DMS114 treated with DMSO at 0.1 percent for 48 hours (cell line): Measurements from ENCODE around the gene WBP1L.
"Not testable (repeated sequence)": the region's sequence is repeated elsewhere in the genome, so short reads cannot be mapped to it uniquely, and the experiment has no call there.

Experiments
- DNase-seq: peaks from one replicate; lab custom pipeline; 2025; ENCODE audit not compliant: unreplicated experiment; lab: John Stamatoyannopoulos, UW

The WBP1L gene

GRCh38 chr10:102758240-102758932, 14.6 kb downstream of the WBP1L start:
- no peak for DNase-seq

GRCh38 chr10:102758933-102759262, 15.2 kb downstream of the WBP1L start:
- DNase-seq: not testable (repeated sequence)

GRCh38 chr10:102759497-102760210, 15.9 kb downstream of the WBP1L start:
- no peak for DNase-seq

DNA sequence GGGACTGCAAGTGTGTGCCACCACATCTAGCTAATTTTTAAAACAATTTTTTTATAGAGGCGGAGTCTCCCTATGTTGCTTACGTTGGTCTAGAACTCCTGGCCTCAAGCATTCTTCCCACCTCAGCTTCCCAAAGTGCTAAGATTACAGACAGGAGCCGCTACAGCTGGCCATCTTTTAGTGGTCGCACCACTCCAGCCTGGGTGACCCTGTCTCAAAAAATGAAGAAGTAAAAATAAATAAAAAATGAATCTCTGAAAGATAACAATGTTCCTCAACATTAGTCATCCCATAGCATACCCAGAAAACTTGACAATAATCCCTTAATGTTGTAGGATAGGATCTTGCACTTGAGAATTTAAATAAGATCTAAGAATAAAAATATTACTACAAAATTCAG, 18.2 kb downstream of the WBP1L start:
- DNase-seq: no peak

DNA sequence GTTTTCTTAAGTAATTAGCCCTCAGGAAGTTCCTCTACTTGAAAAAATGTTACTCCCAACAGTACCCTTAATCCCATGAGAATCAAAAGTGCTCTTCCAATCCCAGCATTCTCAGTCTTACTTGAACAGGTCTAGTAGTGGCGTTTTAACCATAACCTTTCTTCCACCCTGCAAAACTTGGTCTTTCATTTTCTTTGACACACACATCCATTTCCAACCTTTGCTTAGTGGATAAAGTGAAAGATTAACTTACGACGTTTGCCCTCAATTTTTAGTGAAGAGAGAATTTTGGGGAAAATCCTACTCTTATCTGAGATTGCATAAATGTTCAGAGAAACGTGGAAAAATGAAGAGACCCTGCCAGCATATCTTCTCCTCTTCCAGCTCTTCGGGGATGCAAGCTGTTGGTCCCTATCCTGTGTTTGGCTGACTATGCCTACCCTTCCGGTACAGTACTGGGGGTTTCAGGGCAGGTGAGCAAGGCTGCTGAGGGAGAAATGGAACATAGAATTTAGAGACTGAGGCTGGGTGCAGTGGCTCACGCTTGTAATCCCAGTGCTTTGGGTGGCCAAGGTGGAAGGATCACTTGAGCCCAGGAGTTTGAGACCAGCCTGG, 18.8 kb downstream of the WBP1L start:
- DNase-seq: no peak

DNA sequence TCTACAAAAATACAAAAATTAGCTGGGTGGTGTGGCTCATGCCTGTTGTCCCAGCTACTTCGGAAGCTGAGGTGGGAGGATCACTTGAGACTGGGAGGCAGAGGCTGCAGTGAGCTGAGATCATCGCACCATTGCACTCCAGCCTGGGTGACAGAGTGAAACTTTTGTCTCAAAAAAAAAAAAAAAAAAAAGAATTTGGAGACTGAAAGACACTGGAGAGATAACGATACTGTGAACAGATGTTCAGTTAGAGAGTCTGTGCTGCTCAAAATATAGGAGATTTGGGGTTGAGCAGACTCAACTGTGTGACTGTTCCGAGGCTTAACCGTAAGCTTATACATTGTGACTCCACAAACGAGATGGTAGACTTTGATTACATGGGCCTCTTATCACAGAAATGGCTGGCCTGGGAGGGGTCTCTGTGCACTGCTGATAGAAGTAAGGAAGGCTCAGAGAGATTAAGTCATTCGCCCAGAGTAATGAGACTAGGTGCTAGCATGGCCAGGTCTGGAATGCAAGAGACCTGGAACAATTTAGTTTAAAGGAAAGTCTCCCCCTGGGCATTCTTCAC, 19.4 kb downstream of the WBP1L start:
- DNase-seq: no peak

DNA sequence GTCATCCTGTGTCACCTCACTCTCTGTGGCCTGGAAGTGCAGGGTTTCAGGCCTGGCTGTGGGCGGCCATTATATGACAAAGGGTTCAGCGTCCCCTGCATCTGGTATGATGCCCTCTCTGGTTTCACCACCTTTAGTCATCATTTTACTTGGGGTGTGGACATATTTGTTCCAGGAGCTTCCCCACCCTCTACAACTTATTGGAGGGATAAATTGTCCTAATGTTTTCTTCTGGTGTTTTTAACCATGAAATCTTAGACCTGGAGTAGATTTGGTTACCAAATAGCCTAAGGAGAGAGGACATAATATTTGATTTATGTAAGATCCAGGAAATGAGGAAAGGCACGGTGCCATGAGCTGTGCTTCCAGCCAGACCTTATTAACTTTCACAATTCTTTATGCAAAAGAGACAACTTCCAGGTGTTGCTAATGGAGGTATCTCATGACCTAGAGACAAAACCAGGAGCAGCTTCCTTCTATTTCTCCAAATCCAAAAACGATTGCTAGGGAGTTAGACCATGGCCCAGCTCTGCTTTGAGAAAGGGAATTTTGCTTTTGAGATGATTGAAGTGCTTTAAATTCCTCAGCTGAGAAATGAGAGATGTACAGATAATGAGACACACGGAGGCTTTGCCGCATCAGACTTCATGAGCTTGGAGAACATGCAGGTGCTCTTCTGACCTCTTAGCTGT, 20.9 kb downstream of the WBP1L start:
- no peak for DNase-seq

DNA sequence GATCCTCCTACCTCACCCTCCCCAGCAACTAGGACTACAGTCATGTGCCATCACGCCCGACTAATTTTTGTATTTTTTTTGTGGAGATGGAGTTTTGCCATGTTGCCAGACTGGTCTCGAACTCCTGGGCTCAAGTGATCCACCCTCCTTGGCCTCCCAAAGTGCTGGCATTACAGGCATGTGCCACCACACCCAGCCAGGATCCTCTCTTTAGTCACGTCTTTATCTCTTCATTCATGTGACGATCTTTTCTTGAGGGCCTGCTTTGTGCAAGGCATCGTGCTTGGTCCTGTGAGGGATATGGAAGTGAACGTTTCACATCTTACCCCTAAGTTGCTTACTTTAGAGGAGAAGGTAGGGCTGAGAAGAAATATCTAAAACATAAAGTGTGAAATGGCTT, 21.6 kb downstream of the WBP1L start:
- no peak for DNase-seq

- DNase-seq: no peak
Observed at GRCh38 chr10:102767428-102768160, 23.8 kb downstream of the WBP1L start.

GRCh38 chr10:102769375-102770107, 25.8 kb downstream of the WBP1L start:
- DNase-seq: no peak

DNA sequence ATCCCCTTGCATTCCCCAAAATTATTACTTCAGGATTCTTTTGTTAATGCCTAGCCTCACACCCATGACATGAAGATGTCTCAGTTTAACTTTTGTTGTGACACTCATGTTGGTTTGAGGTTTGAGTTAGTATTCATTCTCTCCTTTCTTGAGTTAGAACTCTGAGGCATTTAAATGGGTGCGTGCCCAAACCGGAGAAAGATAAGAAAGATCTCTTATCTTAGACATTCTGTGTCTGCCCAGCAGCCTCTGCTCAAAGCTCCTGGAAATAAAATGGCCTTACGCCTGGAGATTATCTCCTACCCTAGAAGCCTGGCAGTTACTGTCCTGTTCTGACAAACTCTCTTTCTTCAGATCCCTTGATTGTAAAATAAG, 26.3 kb downstream of the WBP1L start:
- DNase-seq: no peak

DNA sequence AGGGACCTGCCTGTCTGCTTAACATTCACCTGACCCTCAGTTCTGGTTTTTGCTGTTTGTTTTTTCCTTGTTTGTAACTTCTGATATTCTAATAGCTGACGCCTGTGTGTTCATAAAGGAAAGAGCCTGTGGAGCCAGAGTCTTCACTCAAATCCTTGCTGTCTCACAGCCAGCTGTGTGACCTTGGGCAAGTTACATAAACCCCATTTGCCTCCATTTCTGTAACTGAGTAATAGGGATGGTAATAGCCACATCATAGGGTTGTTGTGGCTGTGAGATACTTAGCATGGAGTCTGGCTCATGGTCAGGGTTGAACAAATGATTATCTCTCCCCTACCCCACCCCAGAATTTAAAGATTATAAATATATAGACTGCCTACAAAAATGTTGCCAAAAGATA, 27.0 kb downstream of the WBP1L start:
- DNase-seq: no peak

- no peak for DNase-seq
Observed at GRCh38 chr10:102773320-102773719, 29.6 kb downstream of the WBP1L start.

- DNase-seq: no peak
Observed at GRCh38 chr10:102773986-102774385, 30.2 kb downstream of the WBP1L start.

DNA sequence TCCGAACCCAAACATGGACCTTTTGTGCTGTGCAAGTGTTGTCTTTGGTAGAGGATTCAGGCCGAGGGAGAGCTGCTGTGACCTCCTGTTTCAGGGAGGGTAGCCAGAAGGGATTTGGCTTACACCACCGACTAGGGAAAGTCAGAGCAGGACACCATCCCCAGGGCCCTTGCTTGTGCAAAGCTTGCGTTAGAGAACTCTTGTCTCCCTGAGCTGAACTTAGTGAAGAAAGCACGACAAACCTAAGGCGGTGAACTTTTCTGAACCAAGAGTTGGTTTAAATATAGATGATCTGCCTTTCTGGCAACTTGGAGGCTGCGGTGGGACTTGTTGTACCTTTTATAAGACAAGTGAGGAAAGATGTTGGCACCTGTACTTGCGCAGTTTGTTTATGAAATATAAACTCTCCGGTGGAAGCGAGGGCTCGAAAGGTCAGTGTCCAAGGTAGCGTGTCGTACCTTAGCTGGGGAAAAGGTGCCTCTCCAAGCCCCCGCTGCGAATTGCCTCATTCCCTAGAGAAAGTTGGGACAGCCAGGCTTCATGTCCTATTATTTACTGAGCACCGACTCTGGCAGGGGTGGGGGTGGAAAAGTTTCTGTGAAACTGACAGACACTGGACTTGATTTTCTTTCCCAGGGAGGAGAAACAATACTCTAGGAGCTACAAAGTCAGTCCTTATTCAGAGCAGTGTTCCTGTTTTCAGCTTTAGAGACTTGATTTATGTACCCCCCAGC, 31.6 kb downstream of the WBP1L start:
- DNase-seq: no peak

GRCh38 chr10:102775935-102776669, 32.4 kb downstream of the WBP1L start:
- no peak for DNase-seq

- DNase-seq: no peak
Observed at GRCh38 chr10:102776779-102777456, 33.2 kb downstream of the WBP1L start.

GRCh38 chr10:102777711-102778453, 34.1 kb downstream of the WBP1L start:
- no peak for DNase-seq
